ENCODE measurements around the gene SERPINA6. TPM values are rescaled to one million over a fixed set of nuclear protein-coding genes. Genes with fewer than 3 reads are reported as not detected.

The SERPINA6 gene
- total RNA-seq, 1 experiment from 2014 or later, result not detected

DNA sequence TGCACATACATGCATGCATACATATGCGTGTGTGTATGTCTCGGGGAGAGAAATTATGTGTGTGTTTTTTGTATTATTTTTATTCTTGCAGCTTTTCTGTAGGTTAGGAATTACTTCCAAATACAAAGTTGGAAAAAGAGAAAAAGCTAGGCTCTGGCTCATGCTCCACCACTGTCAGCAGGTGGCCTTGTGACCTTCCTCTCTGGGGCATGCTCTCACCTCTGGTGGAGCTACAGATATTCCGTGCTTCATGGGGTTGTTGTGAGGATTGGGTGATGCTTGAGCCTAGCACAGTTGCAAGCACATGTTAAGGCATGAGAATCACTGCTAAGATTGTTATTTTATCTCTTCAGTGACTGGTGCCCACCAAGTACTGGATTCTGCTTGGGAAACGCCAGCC lies 6.7 kb upstream of the SERPINA6 start:
- ATAC-seq (no peak), DNase-seq (ENCODE audit: low read depth, low spot score) (no peak)
- H2AFZ ChIP-seq (ENCODE audit: low read depth, low read length, poor library complexity, severe bottlenecking), result no peak overlapping the region
- ChIA-PET CTCF (no interaction called here), RAD21 (ENCODE audit: low non-redundant PET in 1 of 2, low total read pairs in 2 of 2, uncharacterized antibody in 2 of 2, unreplicated experiment in 2 of 2) (no interaction called here), POLR2A (no interaction called here)
- intact Hi-C loops (cut with micrococcal nuclease), result no loop called here
- 0 out of 4 replicates have a peak, but pooled peaks cover 0 to under 1% of the 10 kb centered on the region in 2 experiments for H3K4me1 ChIP-seq (ENCODE audit: control insufficient read depth in 1 of 2, insufficient read depth in 2 of 2, low read length in 2 of 2)
- H3K9me2 ChIP-seq (ENCODE audit: insufficient read depth), result no peaks in the 10 kb centered on the region
- no peak overlapping the region for H3K4me3 ChIP-seq (replicated peaks in 1 of 2; ENCODE audit: low read depth in 1 of 2, low read length in 2 of 2)
- H4K20me1 ChIP-seq (ENCODE audit: insufficient read depth), result no peaks in the 10 kb centered on the region
- H3K27ac ChIP-seq (ENCODE audit: low read depth, low read length), result no peak overlapping the region
- H3K27me3 ChIP-seq (ENCODE audit: insufficient read depth, low read length), result no peaks in the 10 kb centered on the region
- BruUV-seq (replicated peaks), result no TSS peak
- no peaks in the 10 kb centered on the region for H3K9me3 ChIP-seq (ENCODE audit: control insufficient read depth in 1 of 2, insufficient read depth in 1 of 2, low read depth in 1 of 2, low read length in 2 of 2)
- no peak overlapping the region for H3K9ac ChIP-seq (ENCODE audit: low read length)
- H3K4me2 ChIP-seq (ENCODE audit: low read length), result no peak overlapping the region
- no peaks in the 10 kb centered on the region for H3K36me3 ChIP-seq (ENCODE audit: control insufficient read depth in 1 of 2, insufficient read depth in 2 of 2, low read length in 2 of 2)
- H3K79me2 ChIP-seq (ENCODE audit: insufficient read depth, low read length), result no peaks in the 10 kb centered on the region
- no peak for TF ChIP-seq SP1 (IDR thresholded peaks at IDR 0.05; ENCODE audit: low read depth)
- TF ChIP-seq POLR2A (IDR thresholded peaks at IDR 0.05; ENCODE audit: borderline replicate concordance, extremely low read depth, insufficient read depth, insufficient read length), result no peak
- no peak for TF ChIP-seq ZFX (IDR thresholded peaks at IDR 0.05)
- TF ChIP-seq CBX3 (IDR thresholded peaks at IDR 0.05; ENCODE audit: low read depth), result no peak
- TF ChIP-seq, protein P1, sequence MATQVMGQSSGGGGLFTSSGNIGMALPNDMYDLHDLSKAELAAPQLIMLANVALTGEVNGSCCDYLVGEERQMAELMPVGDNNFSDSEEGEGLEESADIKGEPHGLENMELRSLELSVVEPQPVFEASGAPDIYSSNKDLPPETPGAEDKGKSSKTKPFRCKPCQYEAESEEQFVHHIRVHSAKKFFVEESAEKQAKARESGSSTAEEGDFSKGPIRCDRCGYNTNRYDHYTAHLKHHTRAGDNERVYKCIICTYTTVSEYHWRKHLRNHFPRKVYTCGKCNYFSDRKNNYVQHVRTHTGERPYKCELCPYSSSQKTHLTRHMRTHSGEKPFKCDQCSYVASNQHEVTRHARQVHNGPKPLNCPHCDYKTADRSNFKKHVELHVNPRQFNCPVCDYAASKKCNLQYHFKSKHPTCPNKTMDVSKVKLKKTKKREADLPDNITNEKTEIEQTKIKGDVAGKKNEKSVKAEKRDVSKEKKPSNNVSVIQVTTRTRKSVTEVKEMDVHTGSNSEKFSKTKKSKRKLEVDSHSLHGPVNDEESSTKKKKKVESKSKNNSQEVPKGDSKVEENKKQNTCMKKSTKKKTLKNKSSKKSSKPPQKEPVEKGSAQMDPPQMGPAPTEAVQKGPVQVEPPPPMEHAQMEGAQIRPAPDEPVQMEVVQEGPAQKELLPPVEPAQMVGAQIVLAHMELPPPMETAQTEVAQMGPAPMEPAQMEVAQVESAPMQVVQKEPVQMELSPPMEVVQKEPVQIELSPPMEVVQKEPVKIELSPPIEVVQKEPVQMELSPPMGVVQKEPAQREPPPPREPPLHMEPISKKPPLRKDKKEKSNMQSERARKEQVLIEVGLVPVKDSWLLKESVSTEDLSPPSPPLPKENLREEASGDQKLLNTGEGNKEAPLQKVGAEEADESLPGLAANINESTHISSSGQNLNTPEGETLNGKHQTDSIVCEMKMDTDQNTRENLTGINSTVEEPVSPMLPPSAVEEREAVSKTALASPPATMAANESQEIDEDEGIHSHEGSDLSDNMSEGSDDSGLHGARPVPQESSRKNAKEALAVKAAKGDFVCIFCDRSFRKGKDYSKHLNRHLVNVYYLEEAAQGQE (IDR thresholded peaks at IDR 0.05; ENCODE audit: low read depth), result no peak
- no peak for TF ChIP-seq ZNF274 (IDR thresholded peaks at IDR 0.05; ENCODE audit: low read depth, low read length)
- TF ChIP-seq, protein P2, sequence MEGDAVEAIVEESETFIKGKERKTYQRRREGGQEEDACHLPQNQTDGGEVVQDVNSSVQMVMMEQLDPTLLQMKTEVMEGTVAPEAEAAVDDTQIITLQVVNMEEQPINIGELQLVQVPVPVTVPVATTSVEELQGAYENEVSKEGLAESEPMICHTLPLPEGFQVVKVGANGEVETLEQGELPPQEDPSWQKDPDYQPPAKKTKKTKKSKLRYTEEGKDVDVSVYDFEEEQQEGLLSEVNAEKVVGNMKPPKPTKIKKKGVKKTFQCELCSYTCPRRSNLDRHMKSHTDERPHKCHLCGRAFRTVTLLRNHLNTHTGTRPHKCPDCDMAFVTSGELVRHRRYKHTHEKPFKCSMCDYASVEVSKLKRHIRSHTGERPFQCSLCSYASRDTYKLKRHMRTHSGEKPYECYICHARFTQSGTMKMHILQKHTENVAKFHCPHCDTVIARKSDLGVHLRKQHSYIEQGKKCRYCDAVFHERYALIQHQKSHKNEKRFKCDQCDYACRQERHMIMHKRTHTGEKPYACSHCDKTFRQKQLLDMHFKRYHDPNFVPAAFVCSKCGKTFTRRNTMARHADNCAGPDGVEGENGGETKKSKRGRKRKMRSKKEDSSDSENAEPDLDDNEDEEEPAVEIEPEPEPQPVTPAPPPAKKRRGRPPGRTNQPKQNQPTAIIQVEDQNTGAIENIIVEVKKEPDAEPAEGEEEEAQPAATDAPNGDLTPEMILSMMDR (IDR thresholded peaks at IDR 0.05 in 2 of 3, conservative IDR thresholded peaks at IDR 0.05 in 1 of 3; ENCODE audit: borderline replicate concordance in 1 of 3, insufficient read depth in 1 of 3, low read depth in 2 of 3, low read length in 2 of 3), result no peak
- TF ChIP-seq, protein P3, sequence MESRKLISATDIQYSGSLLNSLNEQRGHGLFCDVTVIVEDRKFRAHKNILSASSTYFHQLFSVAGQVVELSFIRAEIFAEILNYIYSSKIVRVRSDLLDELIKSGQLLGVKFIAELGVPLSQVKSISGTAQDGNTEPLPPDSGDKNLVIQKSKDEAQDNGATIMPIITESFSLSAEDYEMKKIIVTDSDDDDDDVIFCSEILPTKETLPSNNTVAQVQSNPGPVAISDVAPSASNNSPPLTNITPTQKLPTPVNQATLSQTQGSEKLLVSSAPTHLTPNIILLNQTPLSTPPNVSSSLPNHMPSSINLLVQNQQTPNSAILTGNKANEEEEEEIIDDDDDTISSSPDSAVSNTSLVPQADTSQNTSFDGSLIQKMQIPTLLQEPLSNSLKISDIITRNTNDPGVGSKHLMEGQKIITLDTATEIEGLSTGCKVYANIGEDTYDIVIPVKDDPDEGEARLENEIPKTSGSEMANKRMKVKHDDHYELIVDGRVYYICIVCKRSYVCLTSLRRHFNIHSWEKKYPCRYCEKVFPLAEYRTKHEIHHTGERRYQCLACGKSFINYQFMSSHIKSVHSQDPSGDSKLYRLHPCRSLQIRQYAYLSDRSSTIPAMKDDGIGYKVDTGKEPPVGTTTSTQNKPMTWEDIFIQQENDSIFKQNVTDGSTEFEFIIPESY (IDR thresholded peaks at IDR 0.05; ENCODE audit: extremely low read depth, insufficient replicate concordance, low read length), result no peak
- TF ChIP-seq YY1 (IDR thresholded peaks at IDR 0.05; ENCODE audit: extremely low read depth, insufficient replicate concordance, low read depth, low read length), result no peak
- TF ChIP-seq EGR1 (IDR thresholded peaks at IDR 0.05; ENCODE audit: low read depth), result no peak
- no peak for TF ChIP-seq SRF (IDR thresholded peaks at IDR 0.05; ENCODE audit: low read depth)
- TF ChIP-seq POLR2AphosphoS5 (IDR thresholded peaks at IDR 0.05; ENCODE audit: low read depth, low read length), result no peak
- no peak for TF ChIP-seq SIN3A (IDR thresholded peaks at IDR 0.05; ENCODE audit: low read depth)
- TF ChIP-seq RAD21 (IDR thresholded peaks at IDR 0.05; ENCODE audit: low read depth), result no peak
- TF ChIP-seq CEBPB (IDR thresholded peaks at IDR 0.05; ENCODE audit: low read depth), result no peak
- no peak for TF ChIP-seq JUND (IDR thresholded peaks at IDR 0.05)
- TF ChIP-seq EZH2 (IDR thresholded peaks at IDR 0.05), result no peak
- TF ChIP-seq, protein P4, sequence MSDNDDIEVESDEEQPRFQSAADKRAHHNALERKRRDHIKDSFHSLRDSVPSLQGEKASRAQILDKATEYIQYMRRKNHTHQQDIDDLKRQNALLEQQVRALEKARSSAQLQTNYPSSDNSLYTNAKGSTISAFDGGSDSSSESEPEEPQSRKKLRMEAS (IDR thresholded peaks at IDR 0.05), result no peak
- TF ChIP-seq EZH2phosphoT487 (IDR thresholded peaks at IDR 0.05; ENCODE audit: borderline replicate concordance), result no peak
- TF ChIP-seq TCF7L2 (IDR thresholded peaks at IDR 0.05; ENCODE audit: borderline replicate concordance, extremely low read depth, insufficient read depth, insufficient read length), result no peak

Measured in HCT116 (cell line).